ENCODE results near the gene RPN2.

DNA sequence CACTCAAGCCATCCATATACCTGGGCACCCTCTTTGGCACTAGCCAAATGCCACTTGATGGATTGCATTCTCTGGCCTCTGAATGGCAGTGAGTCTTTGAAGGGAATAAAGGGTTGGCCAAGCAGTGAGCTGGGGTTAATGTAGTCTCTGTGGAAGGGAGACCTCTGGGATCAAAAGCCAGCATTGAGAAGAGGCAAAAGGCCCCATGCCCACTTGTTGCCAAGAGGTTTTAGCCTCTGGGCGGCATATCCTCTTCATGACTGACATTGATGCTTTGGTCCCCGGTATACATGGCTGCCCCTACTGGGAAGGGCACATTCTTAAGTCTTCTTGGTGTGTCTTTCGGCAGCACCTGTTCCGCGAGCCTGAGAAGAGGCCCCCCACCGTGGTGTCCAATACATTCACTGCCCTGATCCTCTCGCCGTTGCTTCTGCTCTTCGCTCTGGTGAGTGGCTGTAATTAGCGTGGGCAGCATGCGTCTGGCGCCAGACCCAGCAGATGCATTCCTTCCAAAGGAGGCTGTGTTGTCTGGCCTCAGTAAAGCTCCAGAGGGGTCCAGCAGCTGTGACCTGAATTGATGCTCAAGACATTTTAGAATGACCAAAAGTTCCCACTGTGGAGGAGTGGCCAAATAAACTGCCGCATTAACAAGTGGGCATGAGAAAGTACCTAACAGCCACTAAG lies 53.0 kb downstream of the RPN2 start:
- TF ChIP-seq, protein P1, sequence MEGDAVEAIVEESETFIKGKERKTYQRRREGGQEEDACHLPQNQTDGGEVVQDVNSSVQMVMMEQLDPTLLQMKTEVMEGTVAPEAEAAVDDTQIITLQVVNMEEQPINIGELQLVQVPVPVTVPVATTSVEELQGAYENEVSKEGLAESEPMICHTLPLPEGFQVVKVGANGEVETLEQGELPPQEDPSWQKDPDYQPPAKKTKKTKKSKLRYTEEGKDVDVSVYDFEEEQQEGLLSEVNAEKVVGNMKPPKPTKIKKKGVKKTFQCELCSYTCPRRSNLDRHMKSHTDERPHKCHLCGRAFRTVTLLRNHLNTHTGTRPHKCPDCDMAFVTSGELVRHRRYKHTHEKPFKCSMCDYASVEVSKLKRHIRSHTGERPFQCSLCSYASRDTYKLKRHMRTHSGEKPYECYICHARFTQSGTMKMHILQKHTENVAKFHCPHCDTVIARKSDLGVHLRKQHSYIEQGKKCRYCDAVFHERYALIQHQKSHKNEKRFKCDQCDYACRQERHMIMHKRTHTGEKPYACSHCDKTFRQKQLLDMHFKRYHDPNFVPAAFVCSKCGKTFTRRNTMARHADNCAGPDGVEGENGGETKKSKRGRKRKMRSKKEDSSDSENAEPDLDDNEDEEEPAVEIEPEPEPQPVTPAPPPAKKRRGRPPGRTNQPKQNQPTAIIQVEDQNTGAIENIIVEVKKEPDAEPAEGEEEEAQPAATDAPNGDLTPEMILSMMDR (IDR thresholded peaks at IDR 0.05) = no peak
- no peak for TF ChIP-seq POLR2A (IDR thresholded peaks at IDR 0.05)
